HG03175 (cell line): ENCODE data around the gene ZNF14.
"Not testable (repeated sequence)": the region's sequence is repeated elsewhere in the genome, so short reads cannot be mapped to it uniquely, and the experiment has no call there.

ENCODE experiments used
- ATAC-seq: cut with Tn5 transposase; IDR thresholded peaks from one replicate; pipeline ENCODE4 v1.9.1; 2021; ENCODE audit warnings: mild to moderate bottlenecking, moderate library complexity; ENCODE audit not compliant: unreplicated experiment

ZNF14 gene

GRCh38 chr19:19747357-19748220 is 14.7 kb upstream of the ZNF14 start:
- no peak for ATAC-seq

- ATAC-seq = no peak
Measured at GRCh38 chr19:19746286-19747213, 13.6 kb upstream of the ZNF14 start.

GRCh38 chr19:19745496-19746285 is 12.8 kb upstream of the ZNF14 start:
- no peak for ATAC-seq

GRCh38 chr19:19744641-19745040 is 11.7 kb upstream of the ZNF14 start:
- ATAC-seq = no peak

- ATAC-seq = not testable (repeated sequence)
Measured at GRCh38 chr19:19743921-19744320, 11.0 kb upstream of the ZNF14 start.

GRCh38 chr19:19743176-19743575 is 10.3 kb upstream of the ZNF14 start:
- no peak for ATAC-seq

- no peak for ATAC-seq
Measured at GRCh38 chr19:19742773-19743172, 9.9 kb upstream of the ZNF14 start.

- ATAC-seq = no peak
Measured at GRCh38 chr19:19741184-19741583, 8.3 kb upstream of the ZNF14 start.

- no peak for ATAC-seq
Measured at GRCh38 chr19:19740755-19741154, 7.8 kb upstream of the ZNF14 start.

GRCh38 chr19:19738564-19738963 is 5.7 kb upstream of the ZNF14 start:
- ATAC-seq = no peak

GRCh38 chr19:19737559-19738332 is 4.8 kb upstream of the ZNF14 start:
- no peak for ATAC-seq

GRCh38 chr19:19721896-19722295 is 11.0 kb downstream of the ZNF14 start:
- no peak for ATAC-seq

GRCh38 chr19:19719798-19720197 is 13.1 kb downstream of the ZNF14 start:
- ATAC-seq = no peak

- ATAC-seq = no peak
Measured at GRCh38 chr19:19711934-19712828, 20.7 kb downstream of the ZNF14 start.

- ATAC-seq = no peak
Measured at GRCh38 chr19:19711306-19711933, 21.5 kb downstream of the ZNF14 start.

GRCh38 chr19:19710506-19710905 is 22.4 kb downstream of the ZNF14 start:
- ATAC-seq = no peak

- no peak for ATAC-seq
Measured at GRCh38 chr19:19704836-19705235, 28.1 kb downstream of the ZNF14 start.

- ATAC-seq = not testable (repeated sequence)
Measured at GRCh38 chr19:19700493-19700892, 32.4 kb downstream of the ZNF14 start.

- ATAC-seq = no peak
Measured at GRCh38 chr19:19697589-19697988, 35.3 kb downstream of the ZNF14 start.
